MM.1S (cell line): ENCODE measurements around the gene IL18BP.

ENCODE experiments used
- DNase-seq: peaks from one replicate; pipeline ENCODE4 v3.0.0-alpha.2; 2015
- H2AFZ ChIP-seq: fragments of 300-600 bp; sonication (generic); 2 replicates; pipeline ENCODE4 v1.6.0; 2016; ENCODE audit warnings: antibody characterized with exemption, low read length
- H3F3A ChIP-seq: fragments of 300-600 bp; sonication (generic); 2 replicates; pipeline ENCODE4 v1.6.1; 2016; ENCODE audit warnings: mild to moderate bottlenecking, antibody characterized with exemption, low read length, moderate library complexity, mixed read lengths; ENCODE audit not compliant: insufficient read depth
- H3K27ac ChIP-seq: fragments of 300-600 bp; sonication (generic); 2 replicates; pipeline ENCODE4 v1.5.1; 2016; ENCODE audit warnings: mild to moderate bottlenecking, low read length
- H3K27me3 ChIP-seq: fragments of 300-600 bp; sonication (generic); replicated peaks from 2 replicates; pipeline ENCODE4 v1.6.0; 2016; ENCODE audit warnings: low read length; ENCODE audit not compliant: insufficient read depth
- H3K36me3 ChIP-seq: fragments of 300-600 bp; sonication (generic); replicated peaks from 2 replicates; pipeline ENCODE4 v1.6.1; 2016; ENCODE audit warnings: mild to moderate bottlenecking, low read length, mixed read lengths; ENCODE audit not compliant: insufficient read depth
- H3K4me1 ChIP-seq: fragments of 300-600 bp; sonication (generic); 2 replicates; pipeline ENCODE4 v1.6.1; 2016; ENCODE audit warnings: low read length, mixed read lengths
- H3K4me2 ChIP-seq: fragments of 300-600 bp; sonication (generic); 2 replicates; pipeline ENCODE4 v1.6.0; 2016; ENCODE audit warnings: low read depth, low read length
- H3K4me3 ChIP-seq: fragments of 300-600 bp; sonication (generic); 2 replicates; pipeline ENCODE4 v1.5.1; 2016; ENCODE audit warnings: low read length, mixed read lengths
- H3K79me2 ChIP-seq: fragments of 300-600 bp; sonication (generic); 2 replicates; pipeline ENCODE4 v1.6.1; 2016; ENCODE audit warnings: mixed run types, low read length, mixed read lengths
- H3K9ac ChIP-seq: fragments of 300-600 bp; sonication (generic); 2 replicates; pipeline ENCODE4 v1.6.1; 2016; ENCODE audit warnings: low read length, mixed read lengths
- H3K9me2 ChIP-seq: fragments of 300-600 bp; sonication (generic); replicated peaks from 2 replicates; pipeline ENCODE4 v1.6.1; 2016; ENCODE audit warnings: mild to moderate bottlenecking, low read length, mixed read lengths; ENCODE audit not compliant: insufficient read depth
- H3K9me3 ChIP-seq: fragments of 300-600 bp; sonication (generic); replicated peaks from 2 replicates; pipeline ENCODE4 v1.6.1; 2016; ENCODE audit warnings: mild to moderate bottlenecking, low read length, mixed read lengths; ENCODE audit not compliant: insufficient read depth
- H4K20me1 ChIP-seq: fragments of 300-600 bp; sonication (generic); 2 replicates; pipeline ENCODE4 v1.6.1; 2016; ENCODE audit warnings: mild to moderate bottlenecking, low read length, moderate library complexity, mixed read lengths; ENCODE audit not compliant: insufficient read depth
- EZH2 ChIP-seq: fragments of 300-600 bp; sonication (generic); optimal IDR thresholded peaks from 2 replicates; pipeline ENCODE3; 2017; ENCODE audit warnings: low read depth, mild to moderate bottlenecking, antibody characterized with exemption, low read length, mixed read lengths
- EZH2phosphoT487 ChIP-seq: fragments of 300-600 bp; sonication (generic); IDR thresholded peaks from 2 replicates; pipeline ENCODE4 v1.6.1; 2018; ENCODE audit warnings: antibody characterized with exemption, low read length
- TF ChIP-seq, protein P1 (sequence below): fragments of 300-600 bp; sonication (generic); IDR thresholded peaks from 2 replicates; pipeline ENCODE4 v1.5.1; 2016; ENCODE audit warnings: antibody characterized with exemption, low read length, mixed read lengths

IL18BP gene

DNA sequence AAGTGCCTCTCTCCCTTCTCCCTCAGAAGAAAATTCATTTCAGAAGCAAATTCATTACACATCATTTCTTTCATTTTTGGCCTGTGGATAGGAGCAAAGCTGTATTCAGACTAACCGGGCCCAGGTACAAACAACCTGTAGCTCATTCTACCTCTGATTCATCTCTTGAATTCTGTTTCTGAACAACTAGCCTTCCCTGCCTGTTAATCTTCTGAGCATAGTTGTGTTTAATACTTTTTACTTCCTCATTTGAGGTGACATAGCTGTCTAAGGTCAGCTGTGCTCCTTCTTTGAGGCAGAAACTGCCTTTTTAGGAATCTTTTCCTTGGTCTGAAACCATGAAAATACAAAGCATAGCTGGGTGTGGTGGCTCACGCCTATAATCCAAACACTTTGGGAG is 12.6 kb upstream of the IL18BP start:
- Histone ChIP-seq H3K79me2 (no peaks in the 10 kb centered on the region), H3F3A (no peaks in the 10 kb centered on the region), H3K4me3 (no peak overlapping the region), H3K9me2 (no peaks in the 10 kb centered on the region), H3K4me2 (no peak overlapping the region), H3K27ac (no peak overlapping the region), H3K9ac (no peak overlapping the region), H4K20me1 (no peaks in the 10 kb centered on the region), H2AFZ (no peak overlapping the region), H3K27me3 (no peaks in the 10 kb centered on the region), H3K36me3 (no peaks in the 10 kb centered on the region), H3K9me3 (no peaks in the 10 kb centered on the region), H3K4me1 (no peaks in the 10 kb centered on the region)
- TF ChIP-seq EZH2: no peak
- TF ChIP-seq, protein P1, sequence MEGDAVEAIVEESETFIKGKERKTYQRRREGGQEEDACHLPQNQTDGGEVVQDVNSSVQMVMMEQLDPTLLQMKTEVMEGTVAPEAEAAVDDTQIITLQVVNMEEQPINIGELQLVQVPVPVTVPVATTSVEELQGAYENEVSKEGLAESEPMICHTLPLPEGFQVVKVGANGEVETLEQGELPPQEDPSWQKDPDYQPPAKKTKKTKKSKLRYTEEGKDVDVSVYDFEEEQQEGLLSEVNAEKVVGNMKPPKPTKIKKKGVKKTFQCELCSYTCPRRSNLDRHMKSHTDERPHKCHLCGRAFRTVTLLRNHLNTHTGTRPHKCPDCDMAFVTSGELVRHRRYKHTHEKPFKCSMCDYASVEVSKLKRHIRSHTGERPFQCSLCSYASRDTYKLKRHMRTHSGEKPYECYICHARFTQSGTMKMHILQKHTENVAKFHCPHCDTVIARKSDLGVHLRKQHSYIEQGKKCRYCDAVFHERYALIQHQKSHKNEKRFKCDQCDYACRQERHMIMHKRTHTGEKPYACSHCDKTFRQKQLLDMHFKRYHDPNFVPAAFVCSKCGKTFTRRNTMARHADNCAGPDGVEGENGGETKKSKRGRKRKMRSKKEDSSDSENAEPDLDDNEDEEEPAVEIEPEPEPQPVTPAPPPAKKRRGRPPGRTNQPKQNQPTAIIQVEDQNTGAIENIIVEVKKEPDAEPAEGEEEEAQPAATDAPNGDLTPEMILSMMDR: no peak
- TF ChIP-seq EZH2phosphoT487: no peak
- no peak for DNase-seq

DNA sequence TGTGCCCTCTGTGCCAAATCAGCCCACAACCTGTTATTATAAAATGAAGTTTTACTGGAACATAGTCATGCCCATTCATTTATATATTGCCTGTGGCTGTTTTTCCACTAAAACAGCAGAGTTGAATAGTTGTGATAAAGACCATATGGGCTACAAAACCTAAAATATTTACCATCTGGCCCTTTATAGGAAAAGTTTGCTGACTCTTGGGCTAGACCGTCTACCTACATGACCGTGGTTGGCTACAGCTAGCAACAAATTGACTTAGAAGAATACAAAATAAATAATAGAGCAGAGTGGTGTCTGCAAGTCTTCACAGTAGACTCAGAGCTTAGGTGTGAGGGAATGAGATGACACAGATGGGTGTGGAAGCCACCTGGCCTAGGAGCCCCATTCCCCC is 11.2 kb upstream of the IL18BP start:
- Histone ChIP-seq H3K9ac (no peak overlapping the region), H3K36me3 (no peaks in the 10 kb centered on the region), H3F3A (no peaks in the 10 kb centered on the region), H3K4me3 (no peak overlapping the region), H3K4me2 (no peak overlapping the region), H3K4me1 (no peaks in the 10 kb centered on the region), H3K27me3 (no peaks in the 10 kb centered on the region), H3K79me2 (no peaks in the 10 kb centered on the region), H3K9me3 (no peaks in the 10 kb centered on the region), H3K9me2 (no peaks in the 10 kb centered on the region), H4K20me1 (no peaks in the 10 kb centered on the region), H3K27ac (no peak overlapping the region), H2AFZ (no peak overlapping the region)
- TF ChIP-seq, protein P1: no peak
- DNase-seq: no peak

DNA sequence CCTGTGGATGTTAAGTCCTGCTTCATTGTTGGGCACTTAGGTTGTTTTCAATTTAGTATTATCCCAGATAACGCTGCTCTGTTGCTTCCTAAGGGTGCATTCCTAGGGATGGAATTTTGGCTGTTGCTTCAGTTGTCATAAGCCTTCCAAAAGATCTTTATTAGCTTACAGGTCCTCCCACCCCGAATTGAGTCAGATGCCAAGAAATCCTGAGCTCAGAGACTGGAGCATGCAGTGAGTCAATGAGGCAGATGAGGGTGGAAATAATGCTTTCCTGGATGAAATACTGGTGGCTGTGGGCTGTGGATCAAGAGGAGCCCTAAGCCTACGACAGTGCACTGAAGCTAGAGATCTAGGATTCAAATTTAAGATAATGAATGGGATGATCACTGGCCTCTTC is 10.7 kb upstream of the IL18BP start:
- Histone ChIP-seq H4K20me1 (no peaks in the 10 kb centered on the region), H3K9me3 (no peaks in the 10 kb centered on the region), H3K9ac (no peak overlapping the region), H3K9me2 (no peaks in the 10 kb centered on the region), H3K36me3 (no peaks in the 10 kb centered on the region), H3K27me3 (no peaks in the 10 kb centered on the region), H3K4me2 (no peak overlapping the region), H3F3A (no peaks in the 10 kb centered on the region), H2AFZ (no peak overlapping the region), H3K4me3 (no peak overlapping the region), H3K27ac (no peak overlapping the region), H3K4me1 (no peaks in the 10 kb centered on the region), H3K79me2 (no peaks in the 10 kb centered on the region)
- TF ChIP-seq EZH2phosphoT487 (no peak), EZH2 (no peak)
- TF ChIP-seq, protein P1: no peak
- DNase-seq: no peak

DNA sequence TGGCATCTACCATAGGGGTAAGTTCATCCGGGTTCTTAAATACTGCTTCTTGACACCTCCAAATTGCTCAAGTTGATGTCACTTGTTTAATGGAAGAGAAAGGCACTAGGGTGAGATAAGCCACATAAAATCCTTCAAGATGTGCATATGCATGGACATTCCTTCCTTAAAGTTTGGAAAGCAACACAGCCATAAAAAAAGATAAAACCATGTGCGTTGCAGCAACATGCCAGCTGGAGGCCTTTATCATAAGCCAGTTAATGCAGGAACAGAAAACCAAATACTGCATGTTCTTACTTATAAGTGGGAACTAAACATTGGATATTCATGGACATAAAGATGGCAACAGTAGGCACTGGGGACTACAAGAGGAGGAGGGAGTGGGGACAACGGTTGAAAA is 8.0 kb upstream of the IL18BP start:
- no peak overlapping the region for H3K27ac ChIP-seq
- no peaks in the 10 kb centered on the region for H3K4me1 ChIP-seq
- H2AFZ ChIP-seq: no peak overlapping the region
- no peak overlapping the region for H3K4me3 ChIP-seq
- no peak overlapping the region for H3K4me2 ChIP-seq
- H4K20me1 ChIP-seq: no peaks in the 10 kb centered on the region
- DNase-seq: no peak
- H3K79me2 ChIP-seq: no peaks in the 10 kb centered on the region
- no peaks in the 10 kb centered on the region for H3K9me2 ChIP-seq
- no peaks in the 10 kb centered on the region for H3F3A ChIP-seq
- TF ChIP-seq EZH2phosphoT487 (no peak), EZH2 (no peak)
- TF ChIP-seq, protein P1: no peak
- H3K9me3 ChIP-seq: no peaks in the 10 kb centered on the region
- no peak overlapping the region for H3K9ac ChIP-seq
- no peaks in the 10 kb centered on the region for H3K27me3 ChIP-seq
- no peaks in the 10 kb centered on the region for H3K36me3 ChIP-seq
